Measurements from ENCODE around the gene FGFR3. TPM values are rescaled to one million over a fixed set of nuclear protein-coding genes. Genes with fewer than 3 reads are reported as not detected.
A peak's percentile ranks its signal among the peaks of the same experiment; 100 is the strongest.

Gene FGFR3
- polyA plus RNA-seq, 1 of the 3 experiments (the other 2 are of a cell fraction) = 1.1 TPM

DNA sequence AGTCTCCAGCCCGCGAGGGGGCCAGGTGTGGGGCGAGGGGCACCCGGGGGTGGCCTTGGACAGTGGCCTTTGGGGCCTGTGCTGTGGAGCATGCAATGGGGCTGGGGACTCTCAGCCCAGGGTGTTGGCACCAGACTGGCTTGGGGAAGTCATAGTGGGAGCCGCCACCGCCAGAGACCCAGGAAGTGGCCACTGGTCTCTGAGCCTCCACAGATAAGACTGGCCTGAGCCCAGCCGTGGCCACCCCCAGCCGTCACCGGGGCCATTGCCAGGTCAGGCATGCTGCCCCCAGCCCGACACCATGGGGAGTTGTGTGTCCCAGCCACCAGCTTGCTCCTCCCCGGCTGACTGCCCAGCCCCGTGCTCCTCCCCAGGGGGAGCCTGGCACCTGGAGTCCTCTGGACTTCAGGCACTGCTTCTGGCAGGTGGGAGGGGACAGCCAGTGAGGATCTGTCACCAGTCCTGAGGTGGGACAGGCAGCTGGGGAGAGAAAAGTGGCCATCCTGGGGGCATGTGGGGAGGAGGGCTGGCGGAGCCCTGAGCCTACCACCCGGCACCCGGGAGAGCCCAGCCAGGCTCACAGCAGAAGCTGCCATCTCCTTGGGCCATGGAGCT lies 39.3 kb upstream of the FGFR3 start (continued):
- TF ChIP-seq, protein P1, sequence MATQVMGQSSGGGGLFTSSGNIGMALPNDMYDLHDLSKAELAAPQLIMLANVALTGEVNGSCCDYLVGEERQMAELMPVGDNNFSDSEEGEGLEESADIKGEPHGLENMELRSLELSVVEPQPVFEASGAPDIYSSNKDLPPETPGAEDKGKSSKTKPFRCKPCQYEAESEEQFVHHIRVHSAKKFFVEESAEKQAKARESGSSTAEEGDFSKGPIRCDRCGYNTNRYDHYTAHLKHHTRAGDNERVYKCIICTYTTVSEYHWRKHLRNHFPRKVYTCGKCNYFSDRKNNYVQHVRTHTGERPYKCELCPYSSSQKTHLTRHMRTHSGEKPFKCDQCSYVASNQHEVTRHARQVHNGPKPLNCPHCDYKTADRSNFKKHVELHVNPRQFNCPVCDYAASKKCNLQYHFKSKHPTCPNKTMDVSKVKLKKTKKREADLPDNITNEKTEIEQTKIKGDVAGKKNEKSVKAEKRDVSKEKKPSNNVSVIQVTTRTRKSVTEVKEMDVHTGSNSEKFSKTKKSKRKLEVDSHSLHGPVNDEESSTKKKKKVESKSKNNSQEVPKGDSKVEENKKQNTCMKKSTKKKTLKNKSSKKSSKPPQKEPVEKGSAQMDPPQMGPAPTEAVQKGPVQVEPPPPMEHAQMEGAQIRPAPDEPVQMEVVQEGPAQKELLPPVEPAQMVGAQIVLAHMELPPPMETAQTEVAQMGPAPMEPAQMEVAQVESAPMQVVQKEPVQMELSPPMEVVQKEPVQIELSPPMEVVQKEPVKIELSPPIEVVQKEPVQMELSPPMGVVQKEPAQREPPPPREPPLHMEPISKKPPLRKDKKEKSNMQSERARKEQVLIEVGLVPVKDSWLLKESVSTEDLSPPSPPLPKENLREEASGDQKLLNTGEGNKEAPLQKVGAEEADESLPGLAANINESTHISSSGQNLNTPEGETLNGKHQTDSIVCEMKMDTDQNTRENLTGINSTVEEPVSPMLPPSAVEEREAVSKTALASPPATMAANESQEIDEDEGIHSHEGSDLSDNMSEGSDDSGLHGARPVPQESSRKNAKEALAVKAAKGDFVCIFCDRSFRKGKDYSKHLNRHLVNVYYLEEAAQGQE (IDR thresholded peaks at IDR 0.05; ENCODE audit: low read depth, low read length) = no peak
- TF ChIP-seq FOSL2 (IDR thresholded peaks at IDR 0.05; ENCODE audit: borderline replicate concordance, low read depth) = no peak
- TF ChIP-seq RFX5 (IDR thresholded peaks at IDR 0.05; ENCODE audit: low read length) = no peak
- TF ChIP-seq, protein P2, sequence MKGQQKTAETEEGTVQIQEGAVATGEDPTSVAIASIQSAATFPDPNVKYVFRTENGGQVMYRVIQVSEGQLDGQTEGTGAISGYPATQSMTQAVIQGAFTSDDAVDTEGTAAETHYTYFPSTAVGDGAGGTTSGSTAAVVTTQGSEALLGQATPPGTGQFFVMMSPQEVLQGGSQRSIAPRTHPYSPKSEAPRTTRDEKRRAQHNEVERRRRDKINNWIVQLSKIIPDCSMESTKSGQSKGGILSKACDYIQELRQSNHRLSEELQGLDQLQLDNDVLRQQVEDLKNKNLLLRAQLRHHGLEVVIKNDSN (IDR thresholded peaks at IDR 0.05; ENCODE audit: borderline replicate concordance, low read depth) = no peak

- no peaks in the 10 kb centered on the region for H3K36me3 ChIP-seq (replicated peaks in 1 of 2; ENCODE audit: control insufficient read depth in 1 of 2, insufficient read depth in 2 of 2, low read length in 1 of 2)
- no peak overlapping the region for H2AFZ ChIP-seq (ENCODE audit: low read depth)
- TF ChIP-seq GATA2 (CRISPR knock-in tag; IDR thresholded peaks at IDR 0.05) (peak; percentile 57), FOXJ3 (CRISPR knock-in tag; IDR thresholded peaks at IDR 0.05) (no peak), ELF1 (IDR thresholded peaks at IDR 0.05) (no peak), EP300 (IDR thresholded peaks at IDR 0.05; ENCODE audit: borderline replicate concordance in 1 of 2, low read depth in 1 of 2, low read length in 1 of 2) (no peak), NFIC (IDR thresholded peaks at IDR 0.05; ENCODE audit: borderline replicate concordance) (no peak), FOSL2 (IDR thresholded peaks at IDR 0.05; ENCODE audit: borderline replicate concordance, low read depth) (no peak), NRF1 (IDR thresholded peaks at IDR 0.05; ENCODE audit: low read depth, low read length) (no peak), SIN3A (IDR thresholded peaks at IDR 0.05; ENCODE audit: borderline replicate concordance, low read depth, low read length) (no peak)
- TF ChIP-seq, protein P2 (IDR thresholded peaks at IDR 0.05; ENCODE audit: borderline replicate concordance, low read depth) = no peak
- no peak for DNase-seq
- no peaks in the 10 kb centered on the region for H3K27me3 ChIP-seq (ENCODE audit: insufficient read depth)
- H3K9me3 ChIP-seq = no peaks in the 10 kb centered on the region
- H3K9ac ChIP-seq = no peak overlapping the region
- no peaks in the 10 kb centered on the region for H3F3A ChIP-seq (replicated peaks; ENCODE audit: insufficient read depth)
- peak overlapping the region in 1 of 2 experiments; percentile 34; a peak in 1 of 4 replicates for H3K27ac ChIP-seq (ENCODE audit: low read depth in 2 of 2, low read length in 1 of 2)
- no peak overlapping the region for H3K4me2 ChIP-seq
- peaks cover 0 to 30% of the 10 kb centered on the region in 2 experiments; a peak in 1 of 4 replicates for H3K4me1 ChIP-seq (ENCODE audit: control insufficient read depth in 1 of 2, insufficient read depth in 2 of 2, low read depth in 1 of 2, low read length in 1 of 2)
- WGBS (ENCODE audit: low lambda C conversion rate) = 73% methylated on average over 3 of the region's 5 CpGs
- ChIA-PET CTCF (interaction anchor here (0.8 to 12.0 kb wide), 11 partner anchors 9 to 174 kb away, joined by 3 to 88 read pairs (median 4); no protein-coding TSS in a partner anchor), POLR2A (no interaction called here)
- no peak overlapping the region for H3K4me3 ChIP-seq (ENCODE audit: low read depth in 2 of 2, low read length in 1 of 2)
- H4K20me1 ChIP-seq (ENCODE audit: insufficient read depth) = no peaks in the 10 kb centered on the region
- H3K9me2 ChIP-seq = no peaks in the 10 kb centered on the region
- H3K79me2 ChIP-seq (ENCODE audit: insufficient read depth) = no peaks in the 10 kb centered on the region
These were observed 38.8 kb upstream of the FGFR3 start for GRCh38 chr4:1754336-1754735.

Data from SK-N-SH (cell line).